ENCODE results near the gene PRICKLE3. TPM values are rescaled to one million over a fixed set of nuclear protein-coding genes. Genes with fewer than 3 reads are reported as not detected.
"Not testable (repeated sequence)": the region's sequence is repeated elsewhere in the genome, so short reads cannot be mapped to it uniquely, and the experiment has no call there.

Gene PRICKLE3
- total and polyA plus RNA-seq, 7 experiments from 2014 or later, result 1.4 to 19.8 (median 9.0) TPM

DNA sequence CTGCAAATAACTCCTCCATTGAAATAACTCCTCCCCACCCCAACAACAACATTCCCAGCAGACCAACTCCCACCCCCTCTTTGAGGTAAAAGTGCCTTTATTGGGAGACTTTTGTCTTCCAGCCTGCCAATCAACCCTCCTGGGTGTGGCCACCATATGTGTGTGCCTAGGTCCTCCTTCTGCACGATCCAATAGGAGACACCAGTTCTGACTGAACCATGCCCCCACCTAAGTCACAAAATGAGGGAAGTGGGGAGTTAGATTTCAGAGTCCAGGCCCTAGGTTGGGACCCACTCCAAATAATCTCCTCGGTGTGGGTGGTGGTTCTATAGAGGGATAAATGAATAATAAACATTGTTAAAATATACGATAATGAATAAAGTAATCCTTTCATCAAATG lies 11.4 kb downstream of the PRICKLE3 start:
- peaks cover 0 to 45% (median 0%) of the 10 kb centered on the region in 3 experiments for H3K36me3 ChIP-seq (ENCODE audit: control insufficient read depth in 2 of 3, insufficient read depth in 3 of 3, low read length in 3 of 3)
- H3K4me3 ChIP-seq (ENCODE audit: low read length), result no peak overlapping the region
- Mint-ChIP-seq H3K36me3 (peaks cover 0 to 22% (median 5%) of the 10 kb centered on the region in 5 donors), H3K9me3 (peaks cover 0 to 3% (median 0%) of the 10 kb centered on the region in 11 donors), H3K4me3 (no peak overlapping the region), H3K27ac (peak overlapping the region in 3 of 9 donors; percentile 19 to 83 (median 28)), H3K27me3 (no peaks in the 10 kb centered on the region), H3K4me1 (peaks cover 7 to 35% (median 15%) of the 10 kb centered on the region in 7 donors)
- ChIA-PET CTCF (no interaction called here), POLR2A (no interaction called here)
- H3K27ac ChIP-seq (ENCODE audit: low read depth, low read length), result no peak overlapping the region
- intact Hi-C loops (cut with micrococcal nuclease), result loop anchor here in 1 of 2 donors (10.0 kb wide), 1 partner anchor 1520 kb away; the partner anchor contains the start of genes ELK1 and UXT
- ATAC-seq (no peak), DNase-seq (no peak)
- H3K27me3 ChIP-seq (ENCODE audit: control insufficient read depth in 2 of 2, insufficient read depth in 2 of 2, low read length in 2 of 2), result no peaks in the 10 kb centered on the region
- no peaks in the 10 kb centered on the region for H3K9me3 ChIP-seq (ENCODE audit: control insufficient read depth in 2 of 3, low read length in 3 of 3)
- H3K4me1 ChIP-seq (ENCODE audit: control insufficient read depth in 2 of 2, insufficient read depth in 2 of 2, low read length in 2 of 2), result peaks cover 0 to 9% of the 10 kb centered on the region in 2 donors

DNA sequence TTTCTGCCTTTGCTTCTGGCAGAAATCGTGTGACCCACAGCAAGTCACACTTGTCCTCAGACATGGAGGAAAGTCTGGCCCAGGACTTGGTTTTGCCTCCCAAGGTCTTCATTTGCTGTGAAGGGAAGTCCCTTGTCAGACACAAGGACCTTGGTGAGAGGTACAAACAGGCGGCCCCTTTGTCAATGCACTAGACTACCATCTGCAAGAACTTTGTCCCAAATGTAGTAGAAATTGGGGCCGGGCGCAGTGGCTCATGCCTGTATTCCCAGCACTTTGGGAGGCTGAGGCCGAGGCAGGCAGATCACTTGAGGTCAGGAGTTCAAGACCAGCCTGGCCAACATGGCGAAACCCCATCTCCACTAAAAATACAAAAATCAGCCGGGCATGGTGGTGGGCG lies 12.6 kb downstream of the PRICKLE3 start:
- Mint-ChIP-seq H3K27ac (peak overlapping the region in 6 of 9 donors; percentile 2 to 83 (median 70)), H3K36me3 (peaks cover 0 to 16% (median 0%) of the 10 kb centered on the region in 5 donors), H3K4me1 (peaks cover 7 to 33% (median 19%) of the 10 kb centered on the region in 7 donors), H3K4me3 (peak overlapping the region in 5 of 10 donors; percentile 16 to 88 (median 85))
- H3K4me1 ChIP-seq (ENCODE audit: control insufficient read depth in 2 of 2, insufficient read depth in 2 of 2, low read length in 2 of 2); POLR2A ChIA-PET; H3K27me3 ChIP-seq (ENCODE audit: control insufficient read depth in 2 of 2, insufficient read depth in 2 of 2, low read length in 2 of 2); ATAC-seq; H3K9me3 Mint-ChIP-seq; H3K9me3 ChIP-seq (ENCODE audit: control insufficient read depth in 2 of 3, low read length in 3 of 3); CTCF ChIA-PET; H3K27me3 Mint-ChIP-seq; H3K4me3 ChIP-seq (ENCODE audit: low read length); DNase-seq: not testable (repeated sequence)
- Histone ChIP-seq H3K36me3 (ENCODE audit: control insufficient read depth in 2 of 3, insufficient read depth in 3 of 3, low read length in 3 of 3) (peaks cover 0 to 34% (median 0%) of the 10 kb centered on the region in 3 experiments), H3K27ac (ENCODE audit: low read depth, low read length) (peak overlapping the region; percentile 62)
- intact Hi-C loops (cut with micrococcal nuclease), result loop anchor here in 1 of 2 donors (10.0 kb wide), 1 partner anchor 1519 kb away; the partner anchor contains the start of genes ELK1 and UXT

DNA sequence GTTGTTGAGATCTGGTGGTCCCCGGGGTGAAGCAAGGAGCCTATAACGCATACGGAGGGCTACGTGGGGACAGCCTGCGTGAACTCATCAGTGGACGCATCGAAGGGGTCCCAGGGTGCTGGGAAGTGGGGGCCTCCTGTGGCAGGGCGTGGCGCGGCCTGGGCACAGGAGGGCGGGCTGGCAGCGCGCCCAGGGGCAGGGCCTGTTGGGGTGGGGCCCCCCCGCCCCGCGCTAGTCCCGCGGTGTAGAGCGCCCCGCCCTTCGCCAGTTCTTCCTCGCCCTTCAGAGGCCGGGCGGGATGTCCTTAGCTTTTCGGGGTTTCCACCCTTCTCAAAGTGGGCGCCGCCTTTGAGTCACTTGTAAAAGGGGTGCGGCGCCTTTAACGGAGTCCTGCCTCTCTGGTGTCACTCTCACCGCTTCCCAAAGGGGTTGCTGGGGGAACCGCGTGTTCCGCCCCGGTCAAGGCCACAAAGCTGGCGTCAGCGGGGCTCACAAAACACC lies 13.8 kb downstream of the PRICKLE3 start:
- Histone ChIP-seq H3K27me3 (ENCODE audit: control insufficient read depth in 2 of 2, insufficient read depth in 2 of 2, low read length in 2 of 2) (no peaks in the 10 kb centered on the region), H3K9me3 (ENCODE audit: control insufficient read depth in 2 of 3, low read length in 3 of 3) (no peaks in the 10 kb centered on the region), H3K4me1 (ENCODE audit: control insufficient read depth in 2 of 2, insufficient read depth in 2 of 2, low read length in 2 of 2) (peaks cover 6 to 14% of the 10 kb centered on the region in 2 donors), H3K4me3 (ENCODE audit: low read length) (peak overlapping the region; percentile 63), H3K27ac (ENCODE audit: low read depth, low read length) (peak overlapping the region; percentile 62), H3K36me3 (ENCODE audit: control insufficient read depth in 2 of 3, insufficient read depth in 3 of 3, low read length in 3 of 3) (peaks cover 0 to 23% (median 0%) of the 10 kb centered on the region in 3 experiments)
- peak in 8 of 9 donors; percentile 26 to 70 (median 33) for DNase-seq
- Mint-ChIP-seq H3K4me3 (peak overlapping the region; percentile 78 to 92 (median 87)), H3K4me1 (peaks cover 9 to 36% (median 26%) of the 10 kb centered on the region in 7 donors), H3K36me3 (peaks cover 0 to 13% (median 0%) of the 10 kb centered on the region in 5 donors), H3K27ac (peak overlapping the region; percentile 2 to 85 (median 82)), H3K9me3 (no peaks in the 10 kb centered on the region), H3K27me3 (no peaks in the 10 kb centered on the region)
- POLR2A ChIA-PET, result interaction anchor here (0.7 to 0.9 kb wide), 2 partner anchors 9 to 17 kb away, joined by 3 read pairs; no protein-coding TSS in a partner anchor
- intact Hi-C loops (cut with micrococcal nuclease), result loop anchor here (1.0 to 10.0 kb wide), 5 partner anchors 9 to 1518 kb away; partner anchors contain the start of genes ELK1 (in 1 of the 2), PRICKLE3 (in 1 of the 2) and UXT (in 1 of the 2)
- CTCF ChIA-PET, result interaction anchor here (0.6 kb wide), 1 partner anchor 34 kb away, joined by 3 read pairs; no protein-coding TSS in a partner anchor
- ATAC-seq, result peak; percentile 79

DNA sequence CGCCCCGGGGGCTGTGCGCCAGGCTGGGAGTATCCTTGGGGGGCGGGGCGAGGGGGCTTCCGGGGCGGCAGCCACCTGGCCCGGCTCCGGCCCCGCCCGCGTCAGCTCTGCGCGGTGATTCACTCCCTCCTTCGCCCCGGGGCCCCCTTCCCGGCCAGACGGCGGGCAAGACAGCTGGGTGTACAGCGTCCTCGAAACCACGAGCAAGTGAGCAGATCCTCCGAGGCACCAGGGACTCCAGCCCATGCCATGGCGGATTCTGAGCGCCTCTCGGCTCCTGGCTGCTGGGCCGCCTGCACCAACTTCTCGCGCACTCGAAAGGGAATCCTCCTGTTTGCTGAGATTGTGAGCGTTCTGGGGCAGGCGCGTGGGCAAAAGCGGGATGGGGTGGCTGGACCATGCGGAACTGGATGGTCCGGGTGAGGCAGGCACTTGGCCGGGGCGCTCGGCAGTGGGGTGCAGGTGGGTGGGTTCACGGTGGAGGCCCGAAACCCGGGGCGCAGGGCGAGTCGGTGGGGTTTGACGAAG lies 14.4 kb downstream of the PRICKLE3 start, which contains the start of gene PLP2:
Gene PLP2 (plus strand): TSS at position 147 of the 528 bp plus-strand sequence. CDS start 103 bp downstream, at position 250.
- peaks cover 0 to 19% (median 0%) of the 10 kb centered on the region in 3 experiments for H3K36me3 ChIP-seq (ENCODE audit: control insufficient read depth in 2 of 3, insufficient read depth in 3 of 3, low read length in 3 of 3)
- H3K4me1 Mint-ChIP-seq, result peaks cover 12 to 37% (median 28%) of the 10 kb centered on the region in 7 donors
- peak within 1 kb of the TSS; percentile 62 for H3K27ac ChIP-seq (ENCODE audit: low read depth, low read length)
- no peaks in the 10 kb centered on the region for H3K27me3 Mint-ChIP-seq
- intact Hi-C loops (cut with micrococcal nuclease), result loop anchor here (1.0 to 10.0 kb wide), 5 partner anchors 9 to 1517 kb away; partner anchors contain the start of genes ELK1 (in 1 of the 2), PRICKLE3 (in 1 of the 2) and UXT (in 1 of the 2)
- peak within 1 kb of the TSS; percentile 44 to 85 (median 82) for H3K27ac Mint-ChIP-seq
- ATAC-seq (peak; percentile 48), DNase-seq (peak; percentile 17 to 73 (median 32))
- ChIA-PET POLR2A (interaction anchor here (0.6 to 0.7 kb wide), 2 partner anchors 8 to 29 kb away, joined by 3 to 4 read pairs; no protein-coding TSS in a partner anchor), CTCF (interaction anchor here (0.6 kb wide), 1 partner anchor 34 kb away, joined by 3 read pairs; no protein-coding TSS in a partner anchor)
- no peaks in the 10 kb centered on the region for H3K27me3 ChIP-seq (ENCODE audit: control insufficient read depth in 2 of 2, insufficient read depth in 2 of 2, low read length in 2 of 2)
- no peaks in the 10 kb centered on the region for H3K9me3 Mint-ChIP-seq
- H3K36me3 Mint-ChIP-seq, result peaks cover 0 to 13% (median 0%) of the 10 kb centered on the region in 5 donors
- no peaks in the 10 kb centered on the region for H3K9me3 ChIP-seq (ENCODE audit: control insufficient read depth in 2 of 3, low read length in 3 of 3)
- peak within 1 kb of the TSS; percentile 78 to 92 (median 87) for H3K4me3 Mint-ChIP-seq
- H3K4me3 ChIP-seq (ENCODE audit: low read length), result peak within 1 kb of the TSS; percentile 63
- peaks cover 11 to 14% of the 10 kb centered on the region in 2 donors for H3K4me1 ChIP-seq (ENCODE audit: control insufficient read depth in 2 of 2, insufficient read depth in 2 of 2, low read length in 2 of 2)

DNA sequence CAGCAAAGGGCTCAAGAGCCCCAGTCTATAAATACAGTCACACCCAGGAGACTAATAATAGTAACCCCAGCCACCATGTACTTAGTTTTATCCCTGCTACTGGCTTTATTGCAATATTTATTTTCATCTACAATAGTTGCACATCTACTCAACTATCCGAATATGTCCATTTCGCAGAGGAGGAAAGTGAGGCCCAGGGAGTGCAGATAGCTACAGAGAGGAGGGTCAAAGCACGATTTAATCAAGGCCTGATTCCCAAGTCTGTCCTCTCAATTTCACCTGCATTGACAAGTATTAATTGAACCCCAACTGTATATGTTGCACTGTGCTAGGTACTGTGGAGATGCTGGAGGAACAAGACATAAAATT lies 18.4 kb downstream of the PRICKLE3 start:
- H3K4me1 ChIP-seq (ENCODE audit: control insufficient read depth in 2 of 2, insufficient read depth in 2 of 2, low read length in 2 of 2), result peaks cover 16% of the 10 kb centered on the region in 2 donors
- H3K9me3 ChIP-seq (ENCODE audit: control insufficient read depth in 2 of 3, low read length in 3 of 3), result no peaks in the 10 kb centered on the region
- peak overlapping the region; percentile 59 for H3K4me3 ChIP-seq (ENCODE audit: low read length)
- ChIA-PET POLR2A (interaction anchor here (0.5 to 2.8 kb wide), 5 partner anchors 9 to 44 kb away, joined by 3 to 23 read pairs (median 4); no protein-coding TSS in a partner anchor), CTCF (interaction anchor here (0.6 to 1.4 kb wide), 5 partner anchors 10 to 654 kb away, joined by 3 to 4 read pairs (median 3); no protein-coding TSS in a partner anchor)
- peak overlapping the region; percentile 69 to 93 (median 88) for H3K4me3 Mint-ChIP-seq
- H3K4me1 Mint-ChIP-seq, result peaks cover 13 to 40% (median 30%) of the 10 kb centered on the region in 7 donors
- H3K36me3 Mint-ChIP-seq, result peaks cover 0 to 3% (median 0%) of the 10 kb centered on the region in 5 donors
- H3K9me3 Mint-ChIP-seq, result peaks cover 0 to 2% (median 0%) of the 10 kb centered on the region in 11 donors
- H3K27me3 Mint-ChIP-seq, result no peaks in the 10 kb centered on the region
- no peak for DNase-seq
- H3K27ac ChIP-seq (ENCODE audit: low read depth, low read length), result peak overlapping the region; percentile 76
- no peaks in the 10 kb centered on the region for H3K36me3 ChIP-seq (ENCODE audit: control insufficient read depth in 2 of 3, insufficient read depth in 3 of 3, low read length in 3 of 3)
- no peak for ATAC-seq
- H3K27ac Mint-ChIP-seq, result peak overlapping the region in 8 of 9 donors; percentile 66 to 96 (median 92)
- intact Hi-C loops (cut with micrococcal nuclease), result loop anchor here (1.0 to 10.0 kb wide), 3 partner anchors 18 to 273 kb away; partner anchors contain the start of genes PQBP1 (in 2 of the 2), TIMM17B (in 2 of the 2), PRAF2 (in 1 of the 2) and WDR45 (in 1 of the 2)
- no peaks in the 10 kb centered on the region for H3K27me3 ChIP-seq (ENCODE audit: control insufficient read depth in 2 of 2, insufficient read depth in 2 of 2, low read length in 2 of 2)
